GM12878 (cell line): ENCODE data around the gene CEACAM4. TPM values are rescaled to one million over a fixed set of nuclear protein-coding genes. Genes with fewer than 3 reads are reported as not detected.

Experiments used
- ATAC-seq: fragments of 200-7000 bp; cut with Tn5 transposase; 3 replicates; pipeline ENCODE4 v1.9.1; 2020; ENCODE audit warnings: mild to moderate bottlenecking, moderate library complexity
- BruUV-seq: library from RNA; stranded (reverse); fragments of 400-500 nt; replicated peaks from 2 replicates; lab custom pipeline; 2021; lab: Mats Ljungman, UMichigan
- CTCF ChIA-PET: fragments of 300-600 bp; sonication (Branson Sonifier 250); formaldehyde crosslinking; extraction: SDS; loops from one replicate; lab custom pipeline; 2021; ENCODE audit warnings: inconsistent platforms; lab: Yijun Ruan, JAX
- POLR2A ChIA-PET: fragments of 350-600 bp; formaldehyde crosslinking; extraction: SDS; loops from one replicate; lab custom pipeline; 2021; ENCODE audit warnings: inconsistent platforms; lab: Charles Lee
- RAD21 ChIA-PET: fragments of 300-600 bp; sonication (Branson Sonifier 250); formaldehyde crosslinking; loops from one replicate; lab custom pipeline; 2023; ENCODE audit warnings: antibody characterized with exemption; ENCODE audit not compliant: unreplicated experiment; lab: Charles Lee
- SMC1A ChIA-PET: fragments of 300-600 bp; sonication (Branson Sonifier 250); formaldehyde crosslinking; loops from one replicate; lab custom pipeline; 2023; ENCODE audit not compliant: unreplicated experiment, uncharacterized antibody; lab: Charles Lee
- DNase-seq: peaks from one replicate; pipeline ENCODE4 v3.0.0-alpha.2; 2011; ENCODE audit warnings: low read depth, low spot score
- FAIRE-seq: peaks from 3 replicates; lab custom pipeline; 2011; peaks lifted over from hg19 to GRCh38; lab: Jason Lieb, UNC
- H2AFZ ChIP-seq: 2 replicates; pipeline ENCODE4 v1.6.0; 2011; ENCODE audit warnings: low read depth, low read length, control low read depth; ENCODE audit not compliant: control insufficient read depth
- H3K27ac ChIP-seq: 2 replicates; pipeline ENCODE4 v1.5.1; 2011; ENCODE audit warnings: control low read depth; ENCODE audit not compliant: control insufficient read depth, insufficient read depth
- H3K27me3 ChIP-seq, 2 experiments: replicated peaks in 1 of 2; 2 replicates each; pipeline versions ENCODE4 v1.6.0 to v1.6.1; 2011; ENCODE audit warnings: low read length in 1 of 2; ENCODE audit not compliant: control insufficient read depth in 2 of 2, insufficient read depth in 2 of 2
- H3K36me3 ChIP-seq, 2 experiments: 2 replicates each; pipeline ENCODE4 v1.5.1; 2011; ENCODE audit warnings: low read length in 1 of 2; ENCODE audit not compliant: control insufficient read depth in 2 of 2, insufficient read depth in 2 of 2
- H3K4me1 ChIP-seq: 2 replicates; pipeline ENCODE4 v1.6.1; 2011; ENCODE audit warnings: mild to moderate bottlenecking, low read length, moderate library complexity, mixed read lengths; ENCODE audit not compliant: control insufficient read depth, insufficient read depth
- H3K4me2 ChIP-seq: 2 replicates; pipeline ENCODE4 v1.6.0; 2011; ENCODE audit warnings: control low read depth; ENCODE audit not compliant: control insufficient read depth, insufficient read depth
- H3K4me3 ChIP-seq: fragments of 200-600 bp; sonication (generic); 2 replicates; pipeline ENCODE4 v1.5.1; 2016
- H3K79me2 ChIP-seq: 2 replicates; pipeline ENCODE4 v1.6.0; 2011; ENCODE audit warnings: low read length; ENCODE audit not compliant: control insufficient read depth, insufficient read depth
- H3K9ac ChIP-seq: 2 replicates; pipeline ENCODE4 v1.8.0; 2011; ENCODE audit warnings: low read length, control low read depth, mixed read lengths; ENCODE audit not compliant: control insufficient read depth, insufficient read depth
- H3K9me3 ChIP-seq: replicated peaks from 3 replicates; pipeline ENCODE4 v1.5.1; 2011; ENCODE audit warnings: mild to moderate bottlenecking, low read length; ENCODE audit not compliant: control insufficient read depth, insufficient read depth
- H4K20me1 ChIP-seq: 2 replicates; pipeline ENCODE4 v1.6.0; 2011; ENCODE audit not compliant: control insufficient read depth, insufficient read depth
- E4F1 ChIP-seq: fragments of 450-650 bp; IDR thresholded peaks from 2 replicates; pipeline ENCODE4 v1.6.1; 2018; ENCODE audit warnings: borderline replicate concordance, mild to moderate bottlenecking; ENCODE audit not compliant: partially characterized antibody
- GATAD2B ChIP-seq: fragments of 450-650 bp; conservative IDR thresholded peaks from 2 replicates; pipeline ENCODE4 v1.6.1; 2017; ENCODE audit warnings: low read depth, mild to moderate bottlenecking, moderate library complexity
- MXI1 ChIP-seq: fragments of 150-350 bp; IDR thresholded peaks from 2 replicates; pipeline ENCODE4 v1.6.1; 2011; ENCODE audit warnings: low read depth, mild to moderate bottlenecking, inconsistent platforms, low read length, improper control_type of control experiment
- POLR2AphosphoS2 ChIP-seq: IDR thresholded peaks from 2 replicates; pipeline ENCODE4 v1.6.1; 2011; ENCODE audit warnings: low read depth, mild to moderate bottlenecking, low read length, improper control_type of control experiment, moderate library complexity
- RAD21 ChIP-seq: IDR thresholded peaks from 2 replicates; pipeline ENCODE4 v1.6.1; 2011; ENCODE audit warnings: mild to moderate bottlenecking, low read depth, low read length, moderate library complexity; ENCODE audit not compliant: insufficient read depth
- RFX5 ChIP-seq: IDR thresholded peaks from 2 replicates; pipeline ENCODE4 v1.6.1; 2011; ENCODE audit warnings: low read depth, low read length, improper control_type of control experiment
- SREBF2 ChIP-seq: IDR thresholded peaks from 2 replicates; pipeline ENCODE4 v1.6.1; 2012; ENCODE audit warnings: mild to moderate bottlenecking, low read length
- TCF3 ChIP-seq: IDR thresholded peaks from 2 replicates; pipeline ENCODE4 v1.6.1; 2012; ENCODE audit warnings: low read depth, mild to moderate bottlenecking, low read length, borderline replicate concordance; ENCODE audit not compliant: insufficient read depth
- ZNF274 ChIP-seq: IDR thresholded peaks from one replicate; pipeline ENCODE4 v1.8.0; 2011; ENCODE audit not compliant: insufficient read length, insufficient read depth
- WGBS: methylation state at CpG from one replicate; pipeline ENCODE4 v1.1.6; 2016; ENCODE audit warnings: low lambda C conversion rate; ENCODE audit not compliant: insufficient replicate concordance, insufficient coverage; ENCODE audit errors: missing lambda C conversion rate; 5-methylcytosine and 5-hydroxymethylcytosine counted together
- in situ Hi-C: fragments of 300-500 bp; cut with MboI; formaldehyde crosslinking; loops from 9 replicates; pipeline ENCODE4 v1.14.3; 2018; ENCODE audit warnings: mixed read lengths
- intact Hi-C: fragments of 100-400 bp; cut with micrococcal nuclease; formaldehyde crosslinking; loops from one replicate; pipeline ENCODE4 v1.14.2; 2022; ENCODE audit not compliant: unreplicated experiment
- polyA plus RNA-seq, 11 experiments: library from polyadenylated mRNA; depleted of rRNA in 4 of 11; unstranded in 6 of 11; stranded (reverse) in 5 of 11; fragments of >200 nt; fragmentation: Nextera tagmentation in 4 of 11; fragmentation: Illumina TruSeq in 1 of 11; extraction: Ambion mirVana in 4 of 11; extraction: Trizol in 1 of 11; gene quantifications; 1 replicate in 1 of 11; 2 replicates in 10 of 11; pipeline versions ENCODE4 v1.2.1 to v1.2.3, GENCODE V29; 2011 to 2016; ENCODE audit warnings: inconsistent platforms in 2 of 11, missing spikeins in 2 of 11, low read depth in 1 of 11
- total RNA-seq, 4 experiments: library from RNA; depleted of rRNA in 3 of 4; stranded (reverse); fragments of >200 nt in 3 of 4; fragmentation: Illumina TruSeq in 1 of 4; extraction: Trizol in 1 of 4; gene quantifications; 2 replicates each; pipeline versions ENCODE4 v1.2.1 to v1.2.3, GENCODE V29; 2013 to 2021
- TF ChIP-seq, protein P1 (sequence below): fragments of 450-650 bp; IDR thresholded peaks from 2 replicates; pipeline ENCODE4 v1.6.1; 2016; ENCODE audit warnings: mild to moderate bottlenecking, moderate library complexity, borderline replicate concordance

Gene CEACAM4
- total and polyA plus RNA-seq, 10 of the 15 experiments (the other 5 are each of a cell fraction or from before 2014, with no cell fraction given), result not detected

- in situ Hi-C loops, result loop anchor here (10.0 kb wide), 1 partner anchor 125 kb away; the partner anchor contains the start of gene ERICH4
- ATAC-seq, result no peak
Measured at GRCh38 chr19:41569481-41570150, 57.3 kb downstream of the CEACAM4 start.

More at GRCh38 chr19:41569481-41570150, 57.3 kb downstream of the CEACAM4 start:
- ChIA-PET CTCF (interaction anchor here (1.0 to 22.5 kb wide), 16 partner anchors 10 to 138 kb away, joined by 3 to 549 read pairs (median 10); partner anchors contain the start of gene DMAC2), POLR2A (interaction anchor here (0.6 kb wide), 1 partner anchor 23 kb away, joined by 4 read pairs; no protein-coding TSS in a partner anchor), RAD21 (interaction anchor here (1.0 to 5.1 kb wide), 6 partner anchors 15 to 130 kb away, joined by 3 to 41 read pairs (median 5); partner anchors contain the start of gene DMAC2), SMC1A (interaction anchor here (1.0 to 15.3 kb wide), 6 partner anchors 11 to 121 kb away, joined by 3 to 305 read pairs (median 8); no protein-coding TSS in a partner anchor)
- H3K79me2 ChIP-seq, result no peaks in the 10 kb centered on the region
- BruUV-seq, result no TSS peak
- FAIRE-seq (no peak), DNase-seq (no peak)
- H3K36me3 ChIP-seq, result no peaks in the 10 kb centered on the region
- H4K20me1 ChIP-seq, result no peaks in the 10 kb centered on the region; the same call in 1 of the 2 replicates
- H3K27me3 ChIP-seq, result no peaks in the 10 kb centered on the region
- intact Hi-C loops, result loop anchor here (1.0 to 10.0 kb wide), 2 partner anchors 120 to 595 kb away; no protein-coding TSS in a partner anchor
- no peak overlapping the region for H2AFZ ChIP-seq
- no peaks in the 10 kb centered on the region for H3K4me1 ChIP-seq
- 55% methylated on average over 11 of the region's 11 CpGs for WGBS
- H3K4me3 ChIP-seq, result no peak overlapping the region
- no peak for TF ChIP-seq MXI1
- no peak for TF ChIP-seq E4F1
- TF ChIP-seq SREBF2, result no peak
- TF ChIP-seq POLR2AphosphoS2, result no peak
- TF ChIP-seq, protein P1, sequence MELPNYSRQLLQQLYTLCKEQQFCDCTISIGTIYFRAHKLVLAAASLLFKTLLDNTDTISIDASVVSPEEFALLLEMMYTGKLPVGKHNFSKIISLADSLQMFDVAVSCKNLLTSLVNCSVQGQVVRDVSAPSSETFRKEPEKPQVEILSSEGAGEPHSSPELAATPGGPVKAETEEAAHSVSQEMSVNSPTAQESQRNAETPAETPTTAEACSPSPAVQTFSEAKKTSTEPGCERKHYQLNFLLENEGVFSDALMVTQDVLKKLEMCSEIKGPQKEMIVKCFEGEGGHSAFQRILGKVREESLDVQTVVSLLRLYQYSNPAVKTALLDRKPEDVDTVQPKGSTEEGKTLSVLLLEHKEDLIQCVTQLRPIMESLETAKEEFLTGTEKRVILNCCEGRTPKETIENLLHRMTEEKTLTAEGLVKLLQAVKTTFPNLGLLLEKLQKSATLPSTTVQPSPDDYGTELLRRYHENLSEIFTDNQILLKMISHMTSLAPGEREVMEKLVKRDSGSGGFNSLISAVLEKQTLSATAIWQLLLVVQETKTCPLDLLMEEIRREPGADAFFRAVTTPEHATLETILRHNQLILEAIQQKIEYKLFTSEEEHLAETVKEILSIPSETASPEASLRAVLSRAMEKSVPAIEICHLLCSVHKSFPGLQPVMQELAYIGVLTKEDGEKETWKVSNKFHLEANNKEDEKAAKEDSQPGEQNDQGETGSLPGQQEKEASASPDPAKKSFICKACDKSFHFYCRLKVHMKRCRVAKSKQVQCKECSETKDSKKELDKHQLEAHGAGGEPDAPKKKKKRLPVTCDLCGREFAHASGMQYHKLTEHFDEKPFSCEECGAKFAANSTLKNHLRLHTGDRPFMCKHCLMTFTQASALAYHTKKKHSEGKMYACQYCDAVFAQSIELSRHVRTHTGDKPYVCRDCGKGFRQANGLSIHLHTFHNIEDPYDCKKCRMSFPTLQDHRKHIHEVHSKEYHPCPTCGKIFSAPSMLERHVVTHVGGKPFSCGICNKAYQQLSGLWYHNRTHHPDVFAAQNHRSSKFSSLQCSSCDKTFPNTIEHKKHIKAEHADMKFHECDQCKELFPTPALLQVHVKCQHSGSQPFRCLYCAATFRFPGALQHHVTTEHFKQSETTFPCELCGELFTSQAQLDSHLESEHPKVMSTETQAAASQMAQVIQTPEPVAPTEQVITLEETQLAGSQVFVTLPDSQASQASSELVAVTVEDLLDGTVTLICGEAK, result no peak
- no peak for TF ChIP-seq RFX5
- TF ChIP-seq GATAD2B, result no peak
- TF ChIP-seq RAD21, result no peak
- no peak for TF ChIP-seq ZNF274
- no peak for TF ChIP-seq TCF3
- no peaks in the 10 kb centered on the region for H3K9me3 ChIP-seq
- no peak overlapping the region for H3K4me2 ChIP-seq
- no peak overlapping the region for H3K27ac ChIP-seq
- no peak overlapping the region for H3K9ac ChIP-seq
